ENCODE measurements around the gene TRPC6.

The TRPC6 gene

DNA sequence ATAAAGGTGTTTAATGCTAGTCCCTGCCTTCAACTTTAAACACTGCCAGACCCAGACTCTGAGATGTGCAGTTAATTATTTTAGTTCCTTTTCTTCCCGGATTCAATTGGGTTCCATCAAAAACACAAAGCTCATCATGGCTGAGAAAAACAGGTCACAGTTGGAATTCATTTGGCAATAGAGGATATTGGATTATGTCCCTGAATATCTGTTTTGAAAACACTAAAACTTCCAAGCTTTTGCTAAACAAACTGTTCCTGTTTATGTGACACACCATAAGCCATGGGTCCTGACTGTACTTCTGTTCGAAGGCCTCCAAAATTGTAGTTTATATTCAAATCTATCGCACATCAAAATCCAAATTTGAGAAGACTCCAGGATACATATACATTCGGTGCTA, 150.7 kb downstream of the TRPC6 start:
- no peaks in the 10 kb centered on the region for H3K36me3 ChIP-seq (ENCODE audit: control insufficient read depth in 1 of 2, insufficient read depth in 2 of 2, low read length in 2 of 2)
- no peak overlapping the region for H3K9ac ChIP-seq (ENCODE audit: low read depth in 1 of 2, low read length in 2 of 2)
- peaks cover 5 to 16% of the 10 kb centered on the region in 2 donors for H3K4me1 ChIP-seq (ENCODE audit: control insufficient read depth in 1 of 2, insufficient read depth in 2 of 2, low read length in 2 of 2)
- H3K27ac ChIP-seq (ENCODE audit: low read depth, low read length) = no peak overlapping the region
- no peaks in the 10 kb centered on the region for H3K9me3 ChIP-seq (ENCODE audit: control insufficient read depth in 1 of 2, low read length in 2 of 2)
- no peak overlapping the region for H3K4me3 ChIP-seq (ENCODE audit: low read depth in 1 of 2, low read length in 2 of 2)
- no peaks in the 10 kb centered on the region for H3K27me3 ChIP-seq (ENCODE audit: control insufficient read depth in 1 of 2, insufficient read depth in 2 of 2, low read length in 2 of 2)

DNA sequence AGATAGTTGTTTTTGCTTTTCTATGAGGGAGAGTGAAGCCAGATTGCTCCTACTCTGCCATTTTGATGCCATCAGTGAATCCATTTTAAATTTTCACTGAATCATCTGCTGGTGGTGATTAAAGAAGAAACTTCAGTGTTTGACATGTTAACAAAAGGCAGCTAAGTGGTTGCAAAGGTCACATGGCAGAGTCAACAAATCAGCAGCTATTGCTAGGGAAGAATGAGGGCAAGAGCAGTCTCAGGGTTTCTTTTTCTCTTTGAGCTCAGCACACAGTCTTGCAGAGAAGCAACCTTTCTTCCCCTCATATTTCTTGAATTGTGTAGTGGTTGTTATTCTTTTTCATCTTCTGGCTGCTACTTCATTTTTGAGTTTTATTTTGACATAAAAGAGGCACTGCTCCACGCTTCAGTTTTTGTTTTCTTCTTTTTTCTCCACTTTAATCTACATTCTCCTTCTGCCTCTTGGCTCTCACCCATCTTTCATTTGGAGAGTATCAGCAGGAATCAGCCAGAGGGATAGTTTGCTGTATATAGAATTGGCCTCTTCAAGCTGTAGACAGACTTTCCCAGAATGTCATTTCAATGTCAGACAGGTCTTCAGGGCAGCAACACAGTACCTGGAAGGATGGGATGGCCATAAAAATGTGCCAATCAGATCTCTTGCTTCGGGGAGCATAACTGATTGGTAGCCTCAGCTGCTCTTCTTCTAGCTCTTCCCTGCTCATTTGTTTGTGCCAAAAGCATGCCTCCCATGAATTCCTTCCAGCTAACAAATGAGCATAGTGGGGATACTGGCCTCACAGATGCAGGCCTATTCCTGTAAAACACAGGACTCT, 153.9 kb downstream of the TRPC6 start:
- H3K9ac ChIP-seq (ENCODE audit: low read depth in 1 of 2, low read length in 2 of 2) = no peak overlapping the region
- H3K4me3 ChIP-seq (ENCODE audit: low read depth in 1 of 2, low read length in 2 of 2) = no peak overlapping the region
- peaks cover 5 to 11% of the 10 kb centered on the region in 2 donors for H3K4me1 ChIP-seq (ENCODE audit: control insufficient read depth in 1 of 2, insufficient read depth in 2 of 2, low read length in 2 of 2)
- H3K27ac ChIP-seq (ENCODE audit: low read depth, low read length) = no peak overlapping the region
- no peaks in the 10 kb centered on the region for H3K36me3 ChIP-seq (ENCODE audit: control insufficient read depth in 1 of 2, insufficient read depth in 2 of 2, low read length in 2 of 2)
- H3K9me3 ChIP-seq (ENCODE audit: control insufficient read depth in 1 of 2, low read length in 2 of 2) = no peaks in the 10 kb centered on the region
- H3K27me3 ChIP-seq (ENCODE audit: control insufficient read depth in 1 of 2, insufficient read depth in 2 of 2, low read length in 2 of 2) = no peaks in the 10 kb centered on the region

DNA sequence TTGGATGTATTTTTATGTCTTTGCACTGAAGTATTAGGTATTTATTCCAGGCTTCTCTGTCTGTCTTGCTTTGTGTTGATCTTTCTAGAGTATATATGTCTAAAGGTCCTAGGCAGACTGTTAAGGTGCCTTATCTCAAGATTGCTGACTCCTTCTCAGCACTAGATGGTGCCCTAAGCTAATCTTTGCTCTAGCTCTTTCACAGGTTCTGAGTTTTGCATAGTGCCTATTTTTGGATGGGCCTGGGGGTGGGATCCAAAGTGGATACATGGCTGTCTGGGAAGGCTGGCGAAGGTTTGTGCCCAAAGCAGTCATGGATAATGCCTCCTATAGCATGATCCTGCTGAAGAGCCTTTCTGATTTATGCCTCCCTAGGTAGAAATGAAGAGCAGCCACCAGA, 154.9 kb downstream of the TRPC6 start:
- Histone ChIP-seq H3K36me3 (ENCODE audit: control insufficient read depth in 1 of 2, insufficient read depth in 2 of 2, low read length in 2 of 2) (no peaks in the 10 kb centered on the region), H3K9ac (ENCODE audit: low read depth in 1 of 2, low read length in 2 of 2) (no peak overlapping the region), H3K4me1 (ENCODE audit: control insufficient read depth in 1 of 2, insufficient read depth in 2 of 2, low read length in 2 of 2) (peaks cover 5 to 11% of the 10 kb centered on the region in 2 donors), H3K4me3 (ENCODE audit: low read depth in 1 of 2, low read length in 2 of 2) (no peak overlapping the region), H3K27me3 (ENCODE audit: control insufficient read depth in 1 of 2, insufficient read depth in 2 of 2, low read length in 2 of 2) (no peaks in the 10 kb centered on the region), H3K27ac (ENCODE audit: low read depth, low read length) (no peak overlapping the region), H3K9me3 (ENCODE audit: control insufficient read depth in 1 of 2, low read length in 2 of 2) (no peaks in the 10 kb centered on the region)

DNA sequence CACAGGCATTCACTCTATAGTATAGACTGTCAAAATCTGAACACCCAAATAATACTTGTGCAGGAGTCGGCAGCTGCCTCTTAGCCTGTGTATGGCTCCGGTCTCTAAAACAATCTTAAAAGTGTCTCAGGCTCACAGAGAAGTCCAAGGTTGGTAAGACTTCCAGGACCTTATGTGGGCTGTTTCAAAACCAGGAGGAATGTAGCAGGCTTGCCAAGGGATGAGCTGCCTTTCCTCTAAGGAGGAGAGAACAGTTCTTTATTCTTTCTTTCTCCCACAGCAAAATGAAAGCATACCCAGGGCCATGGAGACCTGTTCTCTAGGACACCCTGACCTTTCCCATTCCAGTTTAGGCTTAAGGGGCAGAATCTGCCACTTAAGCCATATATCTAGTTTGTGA, 176.5 kb downstream of the TRPC6 start:
- no peak overlapping the region for H3K9ac ChIP-seq (ENCODE audit: low read depth in 1 of 2, low read length in 2 of 2)
- no peaks in the 10 kb centered on the region for H3K9me3 ChIP-seq (ENCODE audit: control insufficient read depth in 1 of 2, low read length in 2 of 2)
- no peak overlapping the region for H3K27ac ChIP-seq (ENCODE audit: low read depth, low read length)
- H3K36me3 ChIP-seq (ENCODE audit: control insufficient read depth in 1 of 2, insufficient read depth in 2 of 2, low read length in 2 of 2) = no peaks in the 10 kb centered on the region
- no peaks in the 10 kb centered on the region for H3K4me1 ChIP-seq (ENCODE audit: control insufficient read depth in 1 of 2, insufficient read depth in 2 of 2, low read length in 2 of 2)
- H3K27me3 ChIP-seq (ENCODE audit: control insufficient read depth in 1 of 2, insufficient read depth in 2 of 2, low read length in 2 of 2) = no peaks in the 10 kb centered on the region
- H3K4me3 ChIP-seq (ENCODE audit: low read depth in 1 of 2, low read length in 2 of 2) = no peak overlapping the region

All from duodenal mucosa (tissue), 2 donors.